Measurements from ENCODE around the gene NHSL1.

NHSL1 gene

GRCh38 chr6:138440296-138440695 is 59.0 kb downstream of the NHSL1 start:
- in situ Hi-C loops (cut with MboI; ENCODE audit: low pct_unique_long_range_greater_than_20kb, low sequenced_read_pairs, unreplicated experiment): no loop called here
- no peak for TF ChIP-seq CTCF (IDR thresholded peaks at IDR 0.05; ENCODE audit: extremely low read depth, insufficient read depth, missing control alignments)
- no peak for DNase-seq (ENCODE audit: low spot score)

DNA sequence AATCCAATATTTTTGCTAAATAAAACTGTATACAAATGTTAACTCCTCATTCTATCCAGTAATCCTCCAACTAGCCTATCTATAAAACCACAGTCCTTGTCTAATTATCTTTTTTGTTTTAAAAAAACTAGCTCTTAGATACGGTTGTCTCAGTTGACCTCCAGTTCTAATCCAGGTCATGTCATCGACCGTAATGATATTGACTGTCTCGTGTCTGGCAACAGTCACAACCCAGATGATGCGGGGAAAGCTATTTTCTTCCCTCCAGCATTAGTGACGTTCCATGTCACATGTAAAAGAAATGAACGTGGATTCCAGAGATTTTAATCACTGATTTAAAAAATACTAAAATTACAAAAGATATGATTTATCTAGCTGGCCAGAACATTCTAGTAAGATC is 59.7 kb downstream of the NHSL1 start:
- no peak for TF ChIP-seq CTCF (IDR thresholded peaks at IDR 0.05; ENCODE audit: extremely low read depth, insufficient read depth, missing control alignments)
- DNase-seq (ENCODE audit: low spot score): no peak
- in situ Hi-C loops (cut with MboI; ENCODE audit: low pct_unique_long_range_greater_than_20kb, low sequenced_read_pairs, unreplicated experiment): no loop called here

DNA sequence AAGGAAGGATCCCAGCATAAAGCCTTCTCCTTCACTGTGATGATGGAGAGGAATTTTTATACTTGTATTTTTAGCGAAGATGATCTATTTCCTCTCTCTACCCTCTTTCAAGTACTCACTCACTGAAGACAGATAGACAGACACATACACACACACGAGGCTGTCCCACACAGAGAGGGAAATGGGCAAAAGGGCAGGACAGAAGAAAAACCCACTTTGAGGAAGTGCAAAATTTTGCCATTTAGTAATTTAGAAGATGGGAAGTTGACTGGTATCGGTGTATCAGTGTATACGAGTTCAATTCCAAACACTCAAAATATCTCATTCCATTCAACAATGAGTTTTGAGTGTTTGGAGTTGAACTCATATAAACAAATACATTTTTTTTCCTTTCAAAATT is 64.4 kb downstream of the NHSL1 start:
- DNase-seq (ENCODE audit: low spot score): no peak
- TF ChIP-seq CTCF (IDR thresholded peaks at IDR 0.05; ENCODE audit: extremely low read depth, insufficient read depth, missing control alignments): no peak
- in situ Hi-C loops (cut with MboI; ENCODE audit: low pct_unique_long_range_greater_than_20kb, low sequenced_read_pairs, unreplicated experiment): no loop called here

- TF ChIP-seq CTCF (IDR thresholded peaks at IDR 0.05; ENCODE audit: extremely low read depth, insufficient read depth, missing control alignments): no peak
- in situ Hi-C loops (cut with MboI; ENCODE audit: low pct_unique_long_range_greater_than_20kb, low sequenced_read_pairs, unreplicated experiment): no loop called here
- DNase-seq (ENCODE audit: low spot score): no peak
These were observed 65.2 kb downstream of the NHSL1 start for GRCh38 chr6:138434096-138434495.

- no peak for TF ChIP-seq CTCF (IDR thresholded peaks at IDR 0.05; ENCODE audit: extremely low read depth, insufficient read depth, missing control alignments)
- in situ Hi-C loops (cut with MboI; ENCODE audit: low pct_unique_long_range_greater_than_20kb, low sequenced_read_pairs, unreplicated experiment): no loop called here
- no peak for DNase-seq (ENCODE audit: low spot score)
These were observed 67.3 kb downstream of the NHSL1 start for GRCh38 chr6:138432063-138432356.

DNA sequence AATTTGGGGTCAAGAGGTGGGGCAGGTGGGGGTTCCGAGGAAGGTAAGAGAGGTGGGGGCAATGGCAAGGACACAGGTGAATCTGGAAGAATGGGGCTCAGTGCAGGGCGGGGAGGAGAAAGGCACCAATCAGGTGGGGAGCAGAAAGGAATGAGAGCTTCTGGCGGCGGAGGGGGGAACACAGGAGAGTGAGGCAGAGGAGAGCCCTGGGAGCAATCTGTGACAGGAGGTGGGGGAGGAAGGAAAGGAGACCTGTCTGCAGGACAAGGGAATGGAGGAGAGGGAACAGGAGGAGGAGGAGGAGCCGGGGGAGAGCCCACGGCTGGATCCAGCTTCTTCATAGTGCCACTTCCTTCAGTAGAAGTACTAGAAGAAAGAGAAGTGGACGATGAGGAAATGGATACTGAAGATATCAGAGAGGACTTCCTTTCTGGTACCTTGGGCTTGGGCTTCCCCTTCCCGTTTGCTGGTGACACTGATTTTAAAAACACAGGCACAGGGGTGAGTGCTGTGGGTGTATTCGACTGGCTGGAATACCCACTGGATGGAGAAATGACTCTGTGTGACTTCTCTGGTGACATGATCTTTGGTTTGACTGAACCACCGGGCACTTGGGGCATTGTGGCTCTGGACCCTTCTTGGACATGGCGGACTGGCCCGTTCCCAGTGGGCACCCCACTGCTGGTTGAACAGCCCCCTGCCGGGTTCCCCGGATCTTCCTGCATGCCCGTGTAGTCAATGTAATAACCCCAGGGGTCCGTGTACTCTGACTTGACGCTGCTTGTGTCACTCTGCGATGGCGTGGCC is 67.8 kb downstream of the NHSL1 start:
- no peak for DNase-seq (ENCODE audit: low spot score)
- no peak for TF ChIP-seq CTCF (IDR thresholded peaks at IDR 0.05; ENCODE audit: extremely low read depth, insufficient read depth, missing control alignments)
- in situ Hi-C loops (cut with MboI; ENCODE audit: low pct_unique_long_range_greater_than_20kb, low sequenced_read_pairs, unreplicated experiment): no loop called here

Data from GM13977 (cell line).